ENCODE results near the gene ILF3. TPM values are rescaled to one million over a fixed set of nuclear protein-coding genes. Genes with fewer than 3 reads are reported as not detected.

ILF3 gene
- total RNA-seq, 2 experiments from 2014 or later = 418 to 431 TPM

DNA sequence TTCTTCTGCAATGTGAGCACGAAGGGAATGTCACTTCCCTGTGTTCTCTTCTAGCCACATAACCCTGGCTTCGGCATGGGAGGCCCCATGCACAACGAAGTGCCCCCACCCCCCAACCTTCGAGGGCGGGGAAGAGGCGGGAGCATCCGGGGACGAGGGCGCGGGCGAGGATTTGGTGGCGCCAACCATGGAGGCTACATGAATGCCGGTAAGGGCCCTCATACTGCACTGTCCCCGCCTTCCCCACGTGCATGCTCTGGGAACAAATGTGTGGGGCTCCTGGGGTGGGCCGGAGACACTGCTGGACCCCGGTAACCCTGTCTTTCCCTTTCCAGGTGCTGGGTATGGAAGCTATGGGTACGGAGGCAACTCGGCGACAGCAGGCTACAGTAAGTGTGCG lies 29.4 kb downstream of the ILF3 start:
- CTCF ChIA-PET = interaction anchor here (1.2 to 2.7 kb wide), 3 partner anchors 8 to 16 kb away, joined by 3 to 10 read pairs (median 4); no protein-coding TSS in a partner anchor
- Mint-ChIP-seq H3K27me3 (no peaks in the 10 kb centered on the region), H3K36me3 (peaks cover 44% of the 10 kb centered on the region), H3K4me1 (no peaks in the 10 kb centered on the region), H3K9me3 (ENCODE audit: low read depth) (no peaks in the 10 kb centered on the region), H3K27ac (no peak overlapping the region), H3K4me3 (no peak overlapping the region)
- DNase-seq (no peak), ATAC-seq (no peak)

- CTCF ChIA-PET = no interaction called here
- Mint-ChIP-seq H3K27me3 (no peaks in the 10 kb centered on the region), H3K4me3 (no peak overlapping the region), H3K9me3 (ENCODE audit: low read depth) (no peaks in the 10 kb centered on the region), H3K27ac (no peak overlapping the region), H3K36me3 (peaks cover 42% of the 10 kb centered on the region), H3K4me1 (no peaks in the 10 kb centered on the region)
- DNase-seq (no peak), ATAC-seq (no peak)
These were observed 31.1 kb downstream of the ILF3 start for GRCh38 chr19:10685210-10685609.

DNA sequence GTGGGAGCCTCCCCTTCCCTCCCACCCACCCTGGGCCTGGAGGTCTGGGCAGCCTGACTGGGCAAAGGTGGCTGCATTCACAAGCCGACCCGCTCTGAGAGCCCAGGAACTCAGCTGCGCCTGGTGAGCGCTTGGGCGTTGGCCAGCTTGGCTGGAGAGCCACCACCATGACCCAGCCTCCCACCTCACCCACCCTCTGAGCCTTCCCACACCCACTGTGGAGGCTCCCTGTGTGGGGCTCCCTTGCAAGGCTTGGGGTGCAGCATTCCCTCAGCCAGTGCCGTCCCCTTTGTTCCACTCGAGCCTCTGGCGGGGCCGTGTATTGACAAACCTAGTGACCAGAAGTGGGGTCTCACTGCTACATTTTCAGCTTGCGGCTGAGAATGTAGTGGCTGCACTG lies 32.0 kb downstream of the ILF3 start:
- ATAC-seq (no peak), DNase-seq (no peak)
- no peaks in the 10 kb centered on the region for H3K4me1 Mint-ChIP-seq
- H3K9me3 Mint-ChIP-seq (ENCODE audit: low read depth) = no peaks in the 10 kb centered on the region
- H3K27me3 Mint-ChIP-seq = no peaks in the 10 kb centered on the region
- no peak overlapping the region for H3K4me3 Mint-ChIP-seq
- CTCF ChIA-PET = interaction anchor here (1.8 kb wide), 1 partner anchor 14 kb away, joined by 9 read pairs; no protein-coding TSS in a partner anchor
- no peak overlapping the region for H3K27ac Mint-ChIP-seq
- peaks cover 44% of the 10 kb centered on the region for H3K36me3 Mint-ChIP-seq

DNA sequence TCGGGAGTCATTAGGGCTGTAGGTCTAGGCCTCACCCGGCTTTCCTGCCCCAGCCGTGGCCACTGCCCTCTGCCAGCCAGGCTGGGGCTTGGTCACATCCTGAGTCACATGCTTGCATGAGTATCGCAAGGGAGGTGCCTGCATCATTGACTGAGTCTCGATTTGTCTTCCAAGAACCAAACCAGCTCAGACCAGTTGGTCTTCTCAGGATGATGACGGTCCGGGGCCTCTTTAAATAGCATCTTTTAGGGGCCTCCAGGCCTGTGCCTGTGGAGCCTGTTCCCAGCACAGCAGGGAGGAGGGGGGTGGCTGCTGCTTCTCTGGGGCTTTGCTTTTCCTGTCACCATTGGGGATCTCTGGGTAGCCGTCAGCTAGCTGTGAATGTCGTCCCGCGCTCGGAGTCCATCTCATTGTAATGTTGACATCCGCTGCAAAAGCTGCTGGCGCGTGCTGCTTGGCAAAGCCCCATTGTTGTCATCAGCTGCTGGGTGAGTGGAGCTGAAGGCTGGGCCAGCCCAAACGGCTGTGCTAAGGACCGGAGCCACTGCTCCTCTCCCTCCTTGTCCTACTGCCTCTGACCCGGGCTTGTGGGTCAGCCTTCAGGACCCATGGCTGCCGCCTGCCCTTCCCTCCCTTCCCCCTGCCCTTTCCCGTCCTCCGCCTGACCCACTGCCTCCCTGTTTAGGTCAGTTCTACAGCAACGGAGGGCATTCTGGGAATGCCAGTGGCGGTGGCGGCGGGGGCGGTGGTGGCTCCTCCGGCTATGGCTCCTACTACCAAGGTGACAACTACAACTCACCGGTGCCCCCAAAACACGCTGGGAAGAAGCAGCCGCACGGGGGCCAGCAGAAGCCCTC lies 32.7 kb downstream of the ILF3 start:
- ATAC-seq (no peak), DNase-seq (no peak)
- Mint-ChIP-seq H3K27me3 (no peaks in the 10 kb centered on the region), H3K4me3 (no peak overlapping the region), H3K4me1 (no peaks in the 10 kb centered on the region), H3K27ac (no peak overlapping the region), H3K36me3 (peaks cover 44% of the 10 kb centered on the region), H3K9me3 (ENCODE audit: low read depth) (no peaks in the 10 kb centered on the region)
- CTCF ChIA-PET = interaction anchor here (1.8 kb wide), 1 partner anchor 13 kb away, joined by 9 read pairs; no protein-coding TSS in a partner anchor

DNA sequence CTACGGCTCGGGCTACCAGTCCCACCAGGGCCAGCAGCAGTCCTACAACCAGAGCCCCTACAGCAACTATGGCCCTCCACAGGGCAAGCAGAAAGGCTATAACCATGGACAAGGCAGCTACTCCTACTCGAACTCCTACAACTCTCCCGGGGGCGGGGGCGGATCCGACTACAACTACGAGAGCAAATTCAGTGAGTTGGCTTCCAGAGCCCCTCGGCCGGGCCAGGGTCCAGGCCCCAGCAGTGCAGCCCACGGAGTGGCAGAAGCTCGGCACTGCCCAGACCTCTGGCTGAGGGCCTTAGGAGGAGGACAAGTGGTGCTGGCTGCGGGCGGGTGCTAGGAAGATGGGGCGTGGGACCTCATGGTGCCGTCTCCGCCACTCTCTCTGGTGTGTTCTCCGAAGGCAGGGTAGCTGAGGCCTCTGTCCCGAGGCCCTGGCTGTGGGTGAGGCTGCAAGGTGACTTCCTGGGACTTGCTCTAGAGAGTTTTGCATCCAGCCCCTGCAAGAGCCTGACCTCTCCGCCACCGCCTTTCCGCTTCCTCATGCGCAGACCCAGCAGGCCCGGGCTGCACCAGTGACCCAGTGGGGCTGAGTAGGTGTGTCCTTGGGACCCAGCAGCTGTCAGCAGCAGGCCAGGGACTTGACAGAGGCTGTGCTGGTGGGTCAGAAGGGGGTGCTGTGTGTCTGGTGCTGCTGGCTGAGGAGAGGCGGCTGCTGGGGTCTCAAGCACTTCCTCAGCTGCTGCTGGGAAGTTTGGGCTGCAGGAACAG lies 33.6 kb downstream of the ILF3 start:
- Mint-ChIP-seq H3K27me3 (no peaks in the 10 kb centered on the region), H3K36me3 (peaks cover 42% of the 10 kb centered on the region), H3K27ac (no peak overlapping the region), H3K9me3 (ENCODE audit: low read depth) (no peaks in the 10 kb centered on the region), H3K4me3 (no peak overlapping the region), H3K4me1 (no peaks in the 10 kb centered on the region)
- DNase-seq (no peak), ATAC-seq (no peak)
- CTCF ChIA-PET = interaction anchor here (1.8 kb wide), 1 partner anchor 12 kb away, joined by 9 read pairs; no protein-coding TSS in a partner anchor

GRCh38 chr19:10688545-10689280 lies 34.6 kb downstream of the ILF3 start:
- Mint-ChIP-seq H3K27me3 (no peaks in the 10 kb centered on the region), H3K9me3 (ENCODE audit: low read depth) (no peaks in the 10 kb centered on the region), H3K36me3 (peaks cover 36% of the 10 kb centered on the region), H3K4me3 (no peak overlapping the region), H3K4me1 (no peaks in the 10 kb centered on the region), H3K27ac (no peak overlapping the region)
- no peak for ATAC-seq
- CTCF ChIA-PET = interaction anchor here (0.5 to 1.3 kb wide), 2 partner anchors 11 to 579 kb away, joined by 4 to 6 read pairs; no protein-coding TSS in a partner anchor
- DNase-seq = no peak

DNA sequence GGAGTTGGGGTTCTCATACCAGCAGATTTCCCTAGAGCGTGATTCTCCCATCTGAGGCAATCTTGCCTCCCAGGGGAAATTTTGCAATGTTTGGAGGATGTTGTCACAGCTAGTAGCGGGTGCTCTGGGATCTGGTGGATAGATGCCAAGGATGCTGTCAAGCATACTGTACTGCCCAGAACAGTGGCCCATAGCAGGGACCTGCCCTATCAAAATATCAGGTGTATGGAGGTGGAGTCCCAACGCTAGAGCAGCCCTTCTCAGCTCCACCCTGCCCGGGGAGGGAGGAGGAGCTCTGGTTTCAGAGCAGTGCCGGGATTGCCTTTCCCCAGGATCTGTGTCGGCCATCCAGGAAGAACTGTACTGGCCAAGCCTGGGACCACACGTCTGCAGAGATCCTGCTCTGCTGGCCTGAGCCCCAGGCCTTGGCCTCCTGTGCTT lies 36.2 kb downstream of the ILF3 start:
- ATAC-seq (no peak), DNase-seq (no peak)
- Mint-ChIP-seq H3K4me1 (peaks cover 3% of the 10 kb centered on the region), H3K27ac (no peak overlapping the region), H3K4me3 (no peak overlapping the region), H3K36me3 (peaks cover 31% of the 10 kb centered on the region), H3K27me3 (peaks cover under 1% of the 10 kb centered on the region), H3K9me3 (ENCODE audit: low read depth) (no peaks in the 10 kb centered on the region)
- CTCF ChIA-PET = no interaction called here

GRCh38 chr19:10691178-10691881 lies 37.2 kb downstream of the ILF3 start:
- H3K27me3 Mint-ChIP-seq = peaks cover 3% of the 10 kb centered on the region
- H3K4me3 Mint-ChIP-seq = no peak overlapping the region
- DNase-seq (no peak), ATAC-seq (no peak)
- no peak overlapping the region for H3K27ac Mint-ChIP-seq
- H3K36me3 Mint-ChIP-seq = peaks cover 27% of the 10 kb centered on the region
- CTCF ChIA-PET = interaction anchor here (1.1 to 1.5 kb wide), 3 partner anchors 8 to 48 kb away, joined by 3 to 4 read pairs (median 3); no protein-coding TSS in a partner anchor
- H3K4me1 Mint-ChIP-seq = peaks cover 10% of the 10 kb centered on the region
- H3K9me3 Mint-ChIP-seq (ENCODE audit: low read depth) = no peaks in the 10 kb centered on the region

DNA sequence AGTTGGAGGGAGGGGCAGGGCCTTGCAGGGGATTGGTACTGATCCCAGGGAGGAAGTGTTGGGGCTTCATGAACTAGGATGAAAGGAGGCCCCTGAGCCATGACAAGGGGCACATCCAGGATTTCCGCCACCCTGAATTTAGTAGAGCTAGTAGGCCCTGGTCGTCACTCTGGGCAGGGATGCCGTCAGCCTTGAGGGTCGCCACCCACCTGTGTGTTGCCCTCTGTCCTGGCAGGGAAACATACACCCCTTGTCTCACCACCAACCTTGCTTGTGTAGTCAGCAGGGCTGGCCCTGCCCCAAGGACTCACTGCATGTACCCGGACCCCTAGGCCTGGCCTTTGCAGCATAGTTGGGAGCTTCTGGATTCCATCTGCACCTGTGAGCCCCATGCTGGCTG lies 37.7 kb downstream of the ILF3 start:
- H3K27ac Mint-ChIP-seq = no peak overlapping the region
- no peak overlapping the region for H3K4me3 Mint-ChIP-seq
- H3K4me1 Mint-ChIP-seq = peaks cover 13% of the 10 kb centered on the region
- ATAC-seq (no peak), DNase-seq (no peak)
- no peaks in the 10 kb centered on the region for H3K9me3 Mint-ChIP-seq (ENCODE audit: low read depth)
- peaks cover 25% of the 10 kb centered on the region for H3K36me3 Mint-ChIP-seq
- CTCF ChIA-PET = interaction anchor here (0.8 to 1.5 kb wide), 5 partner anchors 8 to 48 kb away, joined by 3 to 6 read pairs (median 4); no protein-coding TSS in a partner anchor
- H3K27me3 Mint-ChIP-seq = peaks cover 5% of the 10 kb centered on the region

- ATAC-seq (no peak), DNase-seq (no peak)
- H3K36me3 Mint-ChIP-seq = peaks cover 23% of the 10 kb centered on the region
- no peaks in the 10 kb centered on the region for H3K9me3 Mint-ChIP-seq (ENCODE audit: low read depth)
- peaks cover 14% of the 10 kb centered on the region for H3K4me1 Mint-ChIP-seq
- H3K27ac Mint-ChIP-seq = no peak overlapping the region
- H3K4me3 Mint-ChIP-seq = no peak overlapping the region
- CTCF ChIA-PET = interaction anchor here (0.8 to 1.5 kb wide), 5 partner anchors 10 to 49 kb away, joined by 3 to 6 read pairs (median 3); no protein-coding TSS in a partner anchor
- H3K27me3 Mint-ChIP-seq = peaks cover 12% of the 10 kb centered on the region
These were observed 38.6 kb downstream of the ILF3 start for GRCh38 chr19:10692673-10693264.

GRCh38 chr19:10694706-10695307 lies 40.7 kb downstream of the ILF3 start:
- Mint-ChIP-seq H3K4me3 (peak overlapping the region; percentile 67), H3K36me3 (peaks cover 13% of the 10 kb centered on the region), H3K4me1 (peaks cover 14% of the 10 kb centered on the region), H3K9me3 (ENCODE audit: low read depth) (no peaks in the 10 kb centered on the region), H3K27me3 (peaks cover 12% of the 10 kb centered on the region), H3K27ac (no peak overlapping the region)
- CTCF ChIA-PET = interaction anchor here (1.0 to 3.6 kb wide), 7 partner anchors 27 to 169 kb away, joined by 3 to 18 read pairs (median 3); no protein-coding TSS in a partner anchor
- no peak for DNase-seq
- ATAC-seq = no peak

Measured in activated CD8-positive, alpha-beta memory T cell treated with anti-CD3 and anti-CD28 coated beads, Interleukin-2, amount 10 ng/mL, durations not matched to agents 7 days and 5 days (primary cell).